ENCODE measurements around the gene FNDC11. TPM values are rescaled to one million over a fixed set of nuclear protein-coding genes. Genes with fewer than 3 reads are reported as not detected.
A peak's percentile ranks its signal among the peaks of the same experiment; 100 is the strongest.

Gene FNDC11, protein sequence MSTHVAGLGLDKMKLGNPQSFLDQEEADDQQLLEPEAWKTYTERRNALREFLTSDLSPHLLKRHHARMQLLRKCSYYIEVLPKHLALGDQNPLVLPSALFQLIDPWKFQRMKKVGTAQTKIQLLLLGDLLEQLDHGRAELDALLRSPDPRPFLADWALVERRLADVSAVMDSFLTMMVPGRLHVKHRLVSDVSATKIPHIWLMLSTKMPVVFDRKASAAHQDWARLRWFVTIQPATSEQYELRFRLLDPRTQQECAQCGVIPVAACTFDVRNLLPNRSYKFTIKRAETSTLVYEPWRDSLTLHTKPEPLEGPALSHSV
- total RNA-seq, result under 1 TPM; 0.23 to 0.27 TPM

DNA sequence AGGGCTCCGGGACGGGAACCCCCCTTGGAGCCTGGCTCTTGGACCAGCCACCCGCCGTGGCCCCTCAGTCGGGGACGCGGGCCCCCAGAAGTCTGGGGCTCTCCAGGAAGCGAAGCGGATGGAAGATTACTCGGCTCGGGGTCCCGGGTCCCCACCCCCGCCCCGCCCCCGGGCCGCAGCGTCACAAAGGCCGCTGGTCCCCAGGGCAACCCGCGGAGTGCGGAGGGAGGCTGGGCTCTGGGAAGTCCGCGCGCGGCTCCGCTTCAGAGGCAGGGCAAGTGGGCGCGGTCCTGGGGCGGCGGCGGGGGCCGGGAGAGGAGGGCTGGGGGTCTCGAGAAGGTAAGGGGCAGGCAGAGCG lies at the start of gene FNDC11:
FNDC11 (plus strand) TSS at position 227 of the 358 bp plus-strand sequence. CDS start 1,505 bp downstream, outside the sequence.
- no peaks in the 10 kb centered on the region for H3K9me3 Mint-ChIP-seq
- DNase-seq (peak; percentile 68), ATAC-seq (peak; percentile 11)
- ChIA-PET POLR2A (interaction anchor here (0.6 to 2.1 kb wide), 4 partner anchors 13 to 89 kb away, joined by 3 to 7 read pairs (median 4); partner anchors contain the start of gene PTK6), CTCF (interaction anchor here (2.4 kb wide), 1 partner anchor 16 kb away, joined by 10 read pairs; the partner anchor contains the start of gene PTK6)
- no peaks in the 10 kb centered on the region for H3K36me3 Mint-ChIP-seq (ENCODE audit: low read depth)
- intact Hi-C loops (cut with micrococcal nuclease), result no loop called here
- H3K27ac Mint-ChIP-seq, result peak within 1 kb of the TSS; percentile 70
- H3K27me3 Mint-ChIP-seq, result peaks cover 7% of the 10 kb centered on the region
- TF ChIP-seq, protein P1, sequence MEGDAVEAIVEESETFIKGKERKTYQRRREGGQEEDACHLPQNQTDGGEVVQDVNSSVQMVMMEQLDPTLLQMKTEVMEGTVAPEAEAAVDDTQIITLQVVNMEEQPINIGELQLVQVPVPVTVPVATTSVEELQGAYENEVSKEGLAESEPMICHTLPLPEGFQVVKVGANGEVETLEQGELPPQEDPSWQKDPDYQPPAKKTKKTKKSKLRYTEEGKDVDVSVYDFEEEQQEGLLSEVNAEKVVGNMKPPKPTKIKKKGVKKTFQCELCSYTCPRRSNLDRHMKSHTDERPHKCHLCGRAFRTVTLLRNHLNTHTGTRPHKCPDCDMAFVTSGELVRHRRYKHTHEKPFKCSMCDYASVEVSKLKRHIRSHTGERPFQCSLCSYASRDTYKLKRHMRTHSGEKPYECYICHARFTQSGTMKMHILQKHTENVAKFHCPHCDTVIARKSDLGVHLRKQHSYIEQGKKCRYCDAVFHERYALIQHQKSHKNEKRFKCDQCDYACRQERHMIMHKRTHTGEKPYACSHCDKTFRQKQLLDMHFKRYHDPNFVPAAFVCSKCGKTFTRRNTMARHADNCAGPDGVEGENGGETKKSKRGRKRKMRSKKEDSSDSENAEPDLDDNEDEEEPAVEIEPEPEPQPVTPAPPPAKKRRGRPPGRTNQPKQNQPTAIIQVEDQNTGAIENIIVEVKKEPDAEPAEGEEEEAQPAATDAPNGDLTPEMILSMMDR (IDR thresholded peaks at IDR 0.05), result no peak
- peaks cover 11% of the 10 kb centered on the region for H3K4me1 Mint-ChIP-seq (ENCODE audit: low read depth)
- peak within 1 kb of the TSS; percentile 53 for H3K4me3 Mint-ChIP-seq

DNA sequence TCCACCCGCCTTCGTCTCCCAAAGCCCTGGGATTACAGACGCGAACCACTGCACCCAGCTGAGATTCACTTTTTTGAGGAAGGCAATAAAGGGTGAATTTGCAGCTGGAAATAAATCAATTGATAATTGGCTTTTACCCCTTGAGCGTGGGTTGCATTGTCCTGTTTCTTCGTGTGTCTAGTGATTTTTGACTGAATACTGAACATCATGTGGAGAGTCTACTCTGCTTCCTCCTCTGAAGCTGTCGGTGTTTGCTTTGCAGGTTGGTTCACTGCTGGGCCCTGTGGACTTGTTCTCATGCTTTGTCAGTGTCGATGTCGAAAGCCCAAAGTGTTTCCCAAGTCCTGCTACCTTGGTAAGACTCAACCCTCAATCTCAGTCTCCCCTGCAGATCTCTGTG lies 49.3 kb upstream of the FNDC11 start:
- POLR2A ChIA-PET, result interaction anchor here (1.7 kb wide), 1 partner anchor 16 kb away, joined by 4 read pairs; the partner anchor contains the start of gene PPDPF
- H3K4me3 Mint-ChIP-seq, result no peak overlapping the region
- TF ChIP-seq, protein P1 (IDR thresholded peaks at IDR 0.05), result no peak
- intact Hi-C loops (cut with micrococcal nuclease), result no loop called here
- H3K9me3 Mint-ChIP-seq, result peaks cover 14% of the 10 kb centered on the region
- H3K27ac Mint-ChIP-seq, result no peak overlapping the region
- no peaks in the 10 kb centered on the region for H3K36me3 Mint-ChIP-seq (ENCODE audit: low read depth)
- H3K4me1 Mint-ChIP-seq (ENCODE audit: low read depth), result peaks cover 14% of the 10 kb centered on the region
- H3K27me3 Mint-ChIP-seq, result peaks cover 36% of the 10 kb centered on the region
- CTCF ChIA-PET, result interaction anchor here (2.2 kb wide), 1 partner anchor 9 kb away, joined by 12 read pairs; no protein-coding TSS in a partner anchor
- no peak for ATAC-seq
- DNase-seq, result no peak

DNA sequence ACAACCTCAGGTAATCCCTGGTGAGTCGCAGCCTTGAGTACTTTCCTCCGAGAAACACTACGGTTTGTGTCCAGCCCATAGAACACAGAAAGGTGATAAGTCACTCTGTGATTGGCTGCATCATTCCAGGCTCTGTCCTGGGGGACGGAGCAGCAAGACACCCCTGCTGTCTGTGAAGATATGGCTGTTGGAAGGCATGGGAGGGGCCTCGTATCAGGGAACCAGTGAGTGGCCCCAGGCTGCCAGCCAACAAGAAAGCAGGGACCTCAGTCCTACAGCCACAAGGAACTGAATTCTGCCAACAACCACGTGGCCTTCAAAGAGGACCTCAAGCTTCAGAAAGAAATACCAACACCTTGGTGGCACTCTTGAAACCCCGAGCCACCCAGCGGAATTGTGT lies 48.7 kb upstream of the FNDC11 start:
- H3K4me3 Mint-ChIP-seq, result no peak overlapping the region

DNA sequence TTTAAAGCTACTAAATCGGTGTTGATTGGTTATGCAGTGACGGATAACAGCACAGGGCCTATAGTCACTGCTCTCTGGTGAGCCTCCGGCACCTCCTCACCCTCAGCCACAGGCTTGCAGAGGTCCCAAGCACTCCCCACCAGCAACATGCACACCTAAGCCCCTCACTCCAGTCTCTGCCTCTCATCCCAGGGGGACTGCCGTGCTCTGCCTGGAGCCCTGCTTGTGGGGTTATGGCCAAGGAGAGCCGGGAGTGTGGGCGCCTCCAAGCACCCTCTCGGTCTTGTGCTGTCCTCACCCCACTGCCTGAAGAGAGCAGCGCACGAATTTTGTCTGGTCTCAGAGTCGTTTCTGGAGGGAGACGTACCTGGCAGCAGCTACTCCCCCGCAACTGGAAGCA lies 48.2 kb upstream of the FNDC11 start:
- Mint-ChIP-seq H3K9me3 (peaks cover 14% of the 10 kb centered on the region), H3K4me1 (ENCODE audit: low read depth) (peaks cover 14% of the 10 kb centered on the region), H3K27ac (no peak overlapping the region), H3K27me3 (peaks cover 41% of the 10 kb centered on the region), H3K36me3 (ENCODE audit: low read depth) (no peaks in the 10 kb centered on the region), H3K4me3 (no peak overlapping the region)
- intact Hi-C loops (cut with micrococcal nuclease), result no loop called here
- ATAC-seq (no peak), DNase-seq (no peak)
- ChIA-PET POLR2A (no interaction called here), CTCF (interaction anchor here (1.3 to 2.2 kb wide), 2 partner anchors 10 to 282 kb away, joined by 3 to 12 read pairs; no protein-coding TSS in a partner anchor)
- TF ChIP-seq, protein P1 (IDR thresholded peaks at IDR 0.05), result no peak

More for the DNA sequence above, 48.7 kb upstream of the FNDC11 start:
- Mint-ChIP-seq H3K36me3 (ENCODE audit: low read depth) (no peaks in the 10 kb centered on the region), H3K27me3 (peaks cover 38% of the 10 kb centered on the region), H3K27ac (no peak overlapping the region), H3K4me1 (ENCODE audit: low read depth) (peaks cover 14% of the 10 kb centered on the region), H3K9me3 (peaks cover 14% of the 10 kb centered on the region)
- ChIA-PET POLR2A (no interaction called here), CTCF (interaction anchor here (1.3 to 2.2 kb wide), 2 partner anchors 9 to 282 kb away, joined by 3 to 12 read pairs; no protein-coding TSS in a partner anchor)
- TF ChIP-seq, protein P1 (IDR thresholded peaks at IDR 0.05), result no peak
- ATAC-seq (no peak), DNase-seq (no peak)
- intact Hi-C loops (cut with micrococcal nuclease), result no loop called here
